Endothelial cell of umbilical vein (primary cell): ENCODE measurements around the gene ARSK.

ENCODE experiments used
- EZH2 ChIP-seq: IDR thresholded peaks from 2 replicates; pipeline ENCODE4 v1.6.1; 2012; ENCODE audit warnings: borderline replicate concordance, low read depth, mild to moderate bottlenecking, moderate library complexity, low read length, inconsistent platforms; ENCODE audit not compliant: severe bottlenecking
- FOS ChIP-seq: IDR thresholded peaks from 2 replicates; pipeline ENCODE4 v1.6.1; 2011; ENCODE audit warnings: mild to moderate bottlenecking, low read length, moderate library complexity, borderline replicate concordance; ENCODE audit not compliant: insufficient read depth
- GATA2 ChIP-seq: IDR thresholded peaks from 2 replicates; pipeline ENCODE4 v1.7.0; 2011; ENCODE audit warnings: low read depth, mild to moderate bottlenecking, moderate library complexity, mixed read lengths, low read length; ENCODE audit not compliant: insufficient read length, insufficient read depth
- JUN ChIP-seq: IDR thresholded peaks from 2 replicates; pipeline ENCODE4 v1.6.1; 2011; ENCODE audit warnings: borderline replicate concordance, low read depth; ENCODE audit not compliant: insufficient read length, insufficient read depth
- MYC ChIP-seq: IDR thresholded peaks from one replicate; pipeline ENCODE4 v1.6.1; 2011; ENCODE audit warnings: mild to moderate bottlenecking, low read depth, low read length
- POLR2A ChIP-seq: IDR thresholded peaks from 2 replicates; pipeline ENCODE4 v1.6.1; 2012; ENCODE audit warnings: low read depth, mild to moderate bottlenecking, control low read depth, low read length
- POLR2AphosphoS5 ChIP-seq: IDR thresholded peaks from 2 replicates; pipeline ENCODE4 v1.6.1; 2012; ENCODE audit warnings: low read depth, mild to moderate bottlenecking, control low read depth, low read length, moderate library complexity; ENCODE audit not compliant: insufficient read depth
- TF ChIP-seq, protein P1 (sequence below), 2 donors: IDR thresholded peaks; 1 replicate in 1 of 2; 2 replicates in 1 of 2; pipeline ENCODE4 v1.5.1; 2011; ENCODE audit warnings: low read length in 2 of 2, mild to moderate bottlenecking in 2 of 2, moderate library complexity in 2 of 2, control low read depth in 1 of 2, inconsistent platforms in 1 of 2, low read depth in 1 of 2; ENCODE audit not compliant: insufficient read depth in 1 of 2; ENCODE audit errors: extremely low read depth in 1 of 2
- TF ChIP-seq, protein P2 (sequence below): IDR thresholded peaks from 2 replicates; pipeline ENCODE4 v1.6.1; 2011; ENCODE audit not compliant: insufficient read depth, insufficient read length

DNA sequence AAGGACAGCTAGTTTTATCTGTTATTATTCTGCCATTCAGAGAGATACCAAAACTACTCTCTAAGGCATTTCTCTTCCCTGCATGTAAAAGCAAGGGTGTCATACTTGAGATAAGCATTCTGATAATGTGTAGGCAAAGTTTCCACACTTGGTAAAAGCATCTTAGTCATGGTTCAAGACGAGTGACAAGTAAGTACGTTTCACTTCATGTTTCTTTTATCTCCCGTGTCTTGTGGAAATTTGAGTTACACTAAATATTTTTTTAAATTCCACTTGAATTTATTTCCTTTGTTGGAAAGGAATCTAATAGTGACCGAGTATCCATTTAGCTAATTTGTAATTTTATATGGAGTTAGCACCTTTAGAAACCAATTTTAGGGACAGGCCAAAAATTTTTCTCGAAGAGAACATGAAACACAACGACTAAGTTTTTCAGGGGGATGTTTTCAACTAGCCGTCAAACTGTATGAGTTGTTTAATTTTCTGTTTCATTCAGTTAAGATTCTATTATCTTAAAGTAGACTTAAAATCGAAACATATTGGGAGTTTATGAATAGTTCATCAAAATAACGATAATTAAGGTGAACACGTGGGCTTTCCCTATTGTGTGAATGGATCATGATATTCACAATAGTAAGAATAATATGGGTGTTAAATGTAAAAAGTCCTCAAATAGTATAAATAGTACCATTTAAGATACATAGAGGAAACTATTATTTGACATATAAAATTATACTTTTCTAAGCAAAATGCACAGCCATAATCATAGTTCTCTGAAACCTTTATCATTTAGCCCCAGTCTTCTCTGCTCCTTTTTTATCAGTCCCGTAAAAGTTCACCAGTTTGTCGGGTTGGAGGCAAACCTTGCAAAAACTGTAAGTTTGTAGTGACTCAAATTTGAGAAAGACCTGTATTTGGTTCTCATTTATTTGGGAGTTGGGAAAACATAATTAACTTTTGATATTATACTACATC is 93.3 kb downstream of the ARSK start:
- TF ChIP-seq, protein P1, sequence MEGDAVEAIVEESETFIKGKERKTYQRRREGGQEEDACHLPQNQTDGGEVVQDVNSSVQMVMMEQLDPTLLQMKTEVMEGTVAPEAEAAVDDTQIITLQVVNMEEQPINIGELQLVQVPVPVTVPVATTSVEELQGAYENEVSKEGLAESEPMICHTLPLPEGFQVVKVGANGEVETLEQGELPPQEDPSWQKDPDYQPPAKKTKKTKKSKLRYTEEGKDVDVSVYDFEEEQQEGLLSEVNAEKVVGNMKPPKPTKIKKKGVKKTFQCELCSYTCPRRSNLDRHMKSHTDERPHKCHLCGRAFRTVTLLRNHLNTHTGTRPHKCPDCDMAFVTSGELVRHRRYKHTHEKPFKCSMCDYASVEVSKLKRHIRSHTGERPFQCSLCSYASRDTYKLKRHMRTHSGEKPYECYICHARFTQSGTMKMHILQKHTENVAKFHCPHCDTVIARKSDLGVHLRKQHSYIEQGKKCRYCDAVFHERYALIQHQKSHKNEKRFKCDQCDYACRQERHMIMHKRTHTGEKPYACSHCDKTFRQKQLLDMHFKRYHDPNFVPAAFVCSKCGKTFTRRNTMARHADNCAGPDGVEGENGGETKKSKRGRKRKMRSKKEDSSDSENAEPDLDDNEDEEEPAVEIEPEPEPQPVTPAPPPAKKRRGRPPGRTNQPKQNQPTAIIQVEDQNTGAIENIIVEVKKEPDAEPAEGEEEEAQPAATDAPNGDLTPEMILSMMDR (IDR thresholded peaks at IDR 0.05; ENCODE audit: extremely low read depth in 1 of 2, insufficient read depth in 1 of 2, low read depth in 1 of 2, low read length in 2 of 2): no peak
- TF ChIP-seq POLR2AphosphoS5: no peak
- TF ChIP-seq EZH2: no peak
- no peak for TF ChIP-seq POLR2A
- TF ChIP-seq JUN: no peak
- TF ChIP-seq MYC: no peak
- TF ChIP-seq, protein P2, sequence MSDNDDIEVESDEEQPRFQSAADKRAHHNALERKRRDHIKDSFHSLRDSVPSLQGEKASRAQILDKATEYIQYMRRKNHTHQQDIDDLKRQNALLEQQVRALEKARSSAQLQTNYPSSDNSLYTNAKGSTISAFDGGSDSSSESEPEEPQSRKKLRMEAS: no peak
- TF ChIP-seq FOS: no peak
- TF ChIP-seq GATA2: no peak
